Left renal cortex interstitium (tissue), 4 donors: ENCODE data around the gene PCNX3. TPM values are rescaled to one million over a fixed set of nuclear protein-coding genes. Genes with fewer than 3 reads are reported as not detected.
"Not testable (repeated sequence)": the region's sequence is repeated elsewhere in the genome, so short reads cannot be mapped to it uniquely, and the experiment has no call there.

Experiments
- DNase-seq, 4 donors: peaks; one replicate each; pipeline ENCODE4 v3.0.0-alpha.2; 2013; ENCODE audit warnings: low read depth in 4 of 4, low spot score in 2 of 4, missing footprints in 1 of 4
- polyA plus RNA-seq, 4 donors: library from polyadenylated mRNA; unstranded; fragments of 120-200 nt; gene quantifications; one replicate each; pipeline ENCODE4 v1.2.1, GENCODE V29; 2013; ENCODE audit not compliant: insufficient read length in 4 of 4

The PCNX3 gene
- polyA plus RNA-seq, 4 donors = 22.4 to 43.0 (median 34.9) TPM

GRCh38 chr11:65637032-65637557 is 21.5 kb downstream of the PCNX3 start:
- no peak for DNase-seq

- DNase-seq = peak in 2 of 4 donors; percentile 29 to 59
Measured at GRCh38 chr11:65637794-65638419, 22.3 kb downstream of the PCNX3 start, which contains the start of gene SIPA1. Gene SIPA1, plus strand, starts transcription at chr11:65638101. Its CDS starts 2,821 bp downstream, at chr11:65640922.

- not testable (repeated sequence) for DNase-seq
Measured at GRCh38 chr11:65639228-65639597, 23.6 kb downstream of the PCNX3 start.

GRCh38 chr11:65639623-65640482 is 24.3 kb downstream of the PCNX3 start:
- DNase-seq = no peak

- DNase-seq = no peak
Measured at GRCh38 chr11:65640483-65641296, 25.1 kb downstream of the PCNX3 start.

GRCh38 chr11:65641297-65642013 is 25.9 kb downstream of the PCNX3 start:
- no peak for DNase-seq

GRCh38 chr11:65642014-65642671 is 26.6 kb downstream of the PCNX3 start:
- no peak for DNase-seq

- no peak for DNase-seq
Measured at GRCh38 chr11:65643971-65644370, 28.4 kb downstream of the PCNX3 start.

- DNase-seq = no peak
Measured at GRCh38 chr11:65644837-65645236, 29.3 kb downstream of the PCNX3 start.

- DNase-seq = no peak
Measured at GRCh38 chr11:65645710-65646109, 30.1 kb downstream of the PCNX3 start.

- DNase-seq = no peak
Measured at GRCh38 chr11:65646288-65646957, 30.8 kb downstream of the PCNX3 start.

- DNase-seq = peak in 1 of 4 donors; percentile 29
Measured at GRCh38 chr11:65646958-65647701, 31.6 kb downstream of the PCNX3 start.

- DNase-seq = no peak
Measured at GRCh38 chr11:65648997-65649493, 33.5 kb downstream of the PCNX3 start.

GRCh38 chr11:65649656-65650546 is 34.3 kb downstream of the PCNX3 start:
- DNase-seq = no peak

GRCh38 chr11:65650547-65651338 is 35.2 kb downstream of the PCNX3 start:
- no peak for DNase-seq

- DNase-seq = no peak
Measured at GRCh38 chr11:65651339-65651588, 35.7 kb downstream of the PCNX3 start.
